ENCODE results near the gene PLAAT2. TPM values are rescaled to one million over a fixed set of nuclear protein-coding genes. Genes with fewer than 3 reads are reported as not detected.
A peak's percentile ranks its signal among the peaks of the same experiment; 100 is the strongest.
"Not testable (repeated sequence)": the region's sequence is repeated elsewhere in the genome, so short reads cannot be mapped to it uniquely, and the experiment has no call there.

Gene PLAAT2
- polyA plus RNA-seq, 4 donors, result 35.6 to 447 (median 141) TPM; not detected in 1

DNA sequence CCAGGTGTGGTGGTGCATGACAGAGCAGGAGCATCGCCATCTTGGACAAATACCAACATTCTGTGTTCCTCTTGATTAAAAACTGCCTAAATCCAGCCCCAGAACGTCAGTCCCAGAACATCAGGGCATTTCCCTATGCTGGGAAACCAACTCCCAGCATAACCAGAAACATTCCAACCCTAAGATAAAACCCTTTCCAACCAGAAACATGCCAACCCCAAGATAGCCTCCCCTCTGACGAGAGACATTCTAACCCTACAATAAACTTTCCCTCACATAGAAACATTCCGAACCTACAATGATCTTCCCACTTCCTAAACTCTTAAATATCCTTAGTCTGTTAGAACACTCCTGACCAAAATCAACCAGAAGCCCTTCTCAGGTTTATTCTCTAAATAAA is 15.0 kb downstream of the PLAAT2 start:
- peaks cover 7 to 10% (median 8%) of the 10 kb centered on the region in 3 donors for H3K36me3 ChIP-seq (ENCODE audit: control insufficient read depth in 3 of 3, insufficient read depth in 2 of 3, low read depth in 1 of 3, low read length in 3 of 3)
- H3K27me3 ChIP-seq (ENCODE audit: control insufficient read depth in 3 of 3, insufficient read depth in 3 of 3, low read length in 3 of 3), result no peaks in the 10 kb centered on the region
- H3K4me3 ChIP-seq (ENCODE audit: low read depth in 1 of 3, low read length in 3 of 3), result no peak overlapping the region
- DNase-seq (no peak), FAIRE-seq (no peak)
- H3K9me3 ChIP-seq (ENCODE audit: control insufficient read depth in 2 of 2, insufficient read depth in 1 of 2, low read depth in 1 of 2, low read length in 1 of 2), result no peaks in the 10 kb centered on the region
- H3K27ac ChIP-seq (ENCODE audit: low read depth in 1 of 3, low read length in 2 of 3), result no peak overlapping the region
- H3K4me1 ChIP-seq (ENCODE audit: control insufficient read depth in 3 of 3, insufficient read depth in 2 of 3, low read depth in 1 of 3, low read length in 2 of 3), result no peaks in the 10 kb centered on the region
- 79 to 87% (median 83%) methylated on average over 4 of the region's 4 CpGs for WGBS, 3 donors

DNA sequence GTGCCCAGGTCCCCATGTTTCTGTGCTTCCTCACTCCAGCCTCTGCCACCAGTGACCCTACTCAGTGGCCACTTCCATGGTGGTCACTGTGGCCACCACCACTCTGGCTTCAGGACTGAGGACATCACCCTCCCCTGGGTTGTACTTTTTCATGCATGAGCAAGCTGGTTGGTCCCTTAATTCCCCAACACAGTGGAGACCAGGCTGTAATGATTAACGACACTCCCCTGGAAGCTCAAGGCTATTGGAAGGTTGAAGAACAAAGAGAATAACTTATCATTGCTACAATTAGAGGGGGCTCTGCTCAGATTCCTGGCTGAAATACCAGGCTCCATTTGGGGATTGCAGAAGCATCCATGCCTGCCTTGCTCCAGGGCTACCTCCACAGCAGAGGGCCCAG is 16.1 kb downstream of the PLAAT2 start:
- no peak for DNase-seq
- Histone ChIP-seq H3K27ac (ENCODE audit: low read depth in 1 of 3, low read length in 2 of 3) (no peak overlapping the region), H3K36me3 (ENCODE audit: control insufficient read depth in 3 of 3, insufficient read depth in 2 of 3, low read depth in 1 of 3, low read length in 3 of 3) (peaks cover 7 to 10% (median 8%) of the 10 kb centered on the region in 3 donors), H3K27me3 (ENCODE audit: control insufficient read depth in 3 of 3, insufficient read depth in 3 of 3, low read length in 3 of 3) (no peaks in the 10 kb centered on the region), H3K9me3 (ENCODE audit: control insufficient read depth in 2 of 2, insufficient read depth in 1 of 2, low read depth in 1 of 2, low read length in 1 of 2) (no peaks in the 10 kb centered on the region), H3K4me3 (ENCODE audit: low read depth in 1 of 3, low read length in 3 of 3) (no peak overlapping the region), H3K4me1 (ENCODE audit: control insufficient read depth in 3 of 3, insufficient read depth in 2 of 3, low read depth in 1 of 3, low read length in 2 of 3) (no peaks in the 10 kb centered on the region)
- WGBS, 3 donors, result 85 to 92% (median 91%) methylated on average over 1 of the region's 1 CpG
- FAIRE-seq, result no peak

DNA sequence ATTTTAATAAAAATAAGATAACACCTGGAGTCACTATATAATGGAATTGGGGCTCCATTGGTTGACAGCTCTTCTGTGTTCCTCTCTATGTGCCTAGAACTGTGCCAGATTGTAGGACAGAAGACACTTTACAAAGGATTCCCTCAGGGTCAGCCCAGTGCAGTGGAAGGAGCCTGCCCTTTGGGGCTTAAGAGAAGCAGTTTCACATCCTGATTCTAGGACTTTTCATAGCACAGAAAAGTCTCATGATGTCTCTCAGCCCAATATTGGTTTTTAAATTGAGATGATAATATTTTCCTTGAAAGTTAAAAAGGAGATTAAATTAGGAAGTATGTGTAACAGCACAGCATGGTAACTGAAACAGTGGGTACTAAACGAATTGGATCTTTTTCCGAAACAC is 19.5 kb downstream of the PLAAT2 start:
- FAIRE-seq, result no peak

DNA sequence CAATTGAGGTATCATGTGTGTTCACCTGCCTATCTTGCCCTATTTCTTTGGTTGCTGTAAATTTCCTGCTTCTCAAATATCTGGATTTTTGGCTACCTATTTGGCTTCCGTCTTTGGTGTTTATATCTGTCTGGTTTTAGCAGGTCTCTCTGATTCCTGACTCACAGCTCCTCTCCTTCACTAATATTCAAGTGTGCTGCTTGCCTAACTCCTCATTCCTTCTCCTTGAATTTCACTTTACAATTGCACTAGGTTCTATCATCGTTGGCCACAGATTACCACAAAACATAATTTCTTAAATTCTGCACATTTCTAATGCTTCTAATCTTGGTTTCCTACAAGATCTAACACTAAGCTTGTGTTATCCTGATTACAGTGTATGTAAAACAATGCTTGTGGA is 20.7 kb downstream of the PLAAT2 start:
- H3K27ac ChIP-seq (ENCODE audit: low read depth in 1 of 3, low read length in 2 of 3); H3K9me3 ChIP-seq (ENCODE audit: control insufficient read depth in 2 of 2, insufficient read depth in 1 of 2, low read depth in 1 of 2, low read length in 1 of 2); H3K4me1 ChIP-seq (ENCODE audit: control insufficient read depth in 3 of 3, insufficient read depth in 2 of 3, low read depth in 1 of 3, low read length in 2 of 3); FAIRE-seq; H3K4me3 ChIP-seq (ENCODE audit: low read depth in 1 of 3, low read length in 3 of 3); DNase-seq; H3K27me3 ChIP-seq (ENCODE audit: control insufficient read depth in 3 of 3, insufficient read depth in 3 of 3, low read length in 3 of 3): not testable (repeated sequence)
- peaks cover 7 to 12% (median 8%) of the 10 kb centered on the region in 3 donors for H3K36me3 ChIP-seq (ENCODE audit: control insufficient read depth in 3 of 3, insufficient read depth in 2 of 3, low read depth in 1 of 3, low read length in 3 of 3)
- 82% methylated on average over 2 of the region's 2 CpGs for WGBS, 3 donors

More for the DNA sequence above, 19.5 kb downstream of the PLAAT2 start:
- Histone ChIP-seq H3K4me1 (ENCODE audit: control insufficient read depth in 3 of 3, insufficient read depth in 2 of 3, low read depth in 1 of 3, low read length in 2 of 3) (peaks cover 0 to 2% (median 0%) of the 10 kb centered on the region in 3 donors), H3K27me3 (ENCODE audit: control insufficient read depth in 3 of 3, insufficient read depth in 3 of 3, low read length in 3 of 3) (no peaks in the 10 kb centered on the region), H3K9me3 (ENCODE audit: control insufficient read depth in 2 of 2, insufficient read depth in 1 of 2, low read depth in 1 of 2, low read length in 1 of 2) (no peaks in the 10 kb centered on the region), H3K4me3 (ENCODE audit: low read depth in 1 of 3, low read length in 3 of 3) (no peak overlapping the region), H3K36me3 (ENCODE audit: control insufficient read depth in 3 of 3, insufficient read depth in 2 of 3, low read depth in 1 of 3, low read length in 3 of 3) (peaks cover 7 to 12% (median 8%) of the 10 kb centered on the region in 3 donors), H3K27ac (ENCODE audit: low read depth in 1 of 3, low read length in 2 of 3) (no peak overlapping the region)
- 85 to 94% (median 93%) methylated on average over 2 of the region's 2 CpGs for WGBS, 3 donors
- no peak for DNase-seq

DNA sequence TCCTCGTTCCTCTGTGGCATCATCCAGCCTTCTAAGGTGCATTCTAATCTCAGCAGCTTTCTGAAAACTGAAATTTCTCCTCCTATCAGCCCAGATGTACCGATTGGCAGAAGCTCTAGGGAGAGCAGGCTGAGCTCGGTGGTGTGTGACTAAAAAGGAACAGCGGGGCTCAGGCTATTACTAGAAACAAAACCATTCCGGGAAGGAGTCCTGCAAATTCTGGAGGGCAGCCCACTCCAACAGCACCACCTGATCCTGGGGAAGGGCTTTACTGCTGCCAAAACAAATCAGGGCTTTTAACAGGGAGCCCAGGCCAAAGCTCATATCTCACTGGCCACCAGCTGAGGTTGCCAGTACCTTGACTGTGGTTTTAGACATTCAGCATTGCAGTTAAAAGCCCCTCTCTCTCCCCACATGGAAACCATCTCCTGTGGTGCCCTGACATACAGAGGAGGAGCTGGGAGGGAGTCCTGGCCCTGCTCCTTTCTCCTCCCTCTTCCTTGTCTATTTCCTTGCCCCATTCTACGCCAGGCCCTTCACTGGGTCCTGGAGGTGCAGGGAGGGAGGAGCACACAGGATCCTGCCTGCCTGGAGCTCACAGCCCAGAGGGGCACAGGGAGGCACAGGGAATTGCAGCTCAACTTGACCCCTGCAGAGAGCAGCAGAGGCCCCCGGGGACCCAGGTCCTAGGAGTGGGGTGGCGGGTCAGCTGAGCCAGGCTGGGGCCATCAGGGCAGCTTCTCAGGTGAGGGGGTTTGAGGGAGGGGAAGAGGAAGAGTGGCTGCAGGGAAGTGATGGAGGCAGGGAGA is 25.7 kb downstream of the PLAAT2 start:
- Histone ChIP-seq H3K27ac (ENCODE audit: low read depth in 1 of 3, low read length in 2 of 3) (peak overlapping the region; percentile 67 to 97 (median 83)), H3K4me1 (ENCODE audit: control insufficient read depth in 3 of 3, insufficient read depth in 2 of 3, low read depth in 1 of 3, low read length in 2 of 3) (peaks cover 6 to 19% (median 16%) of the 10 kb centered on the region in 3 donors), H3K27me3 (ENCODE audit: control insufficient read depth in 3 of 3, insufficient read depth in 3 of 3, low read length in 3 of 3) (no peaks in the 10 kb centered on the region), H3K36me3 (ENCODE audit: control insufficient read depth in 3 of 3, insufficient read depth in 2 of 3, low read depth in 1 of 3, low read length in 3 of 3) (peaks cover 0 to 2% (median 0%) of the 10 kb centered on the region in 3 donors), H3K9me3 (ENCODE audit: control insufficient read depth in 2 of 2, insufficient read depth in 1 of 2, low read depth in 1 of 2, low read length in 1 of 2) (no peaks in the 10 kb centered on the region), H3K4me3 (ENCODE audit: low read depth in 1 of 3, low read length in 3 of 3) (peak overlapping the region; percentile 28 to 76 (median 67))
- FAIRE-seq (no peak), DNase-seq (peak in 1 of 2 donors; percentile 28)
- WGBS, 3 donors, result 17 to 29% (median 22%) methylated on average over 7 to 8 of the region's 8 CpGs

DNA sequence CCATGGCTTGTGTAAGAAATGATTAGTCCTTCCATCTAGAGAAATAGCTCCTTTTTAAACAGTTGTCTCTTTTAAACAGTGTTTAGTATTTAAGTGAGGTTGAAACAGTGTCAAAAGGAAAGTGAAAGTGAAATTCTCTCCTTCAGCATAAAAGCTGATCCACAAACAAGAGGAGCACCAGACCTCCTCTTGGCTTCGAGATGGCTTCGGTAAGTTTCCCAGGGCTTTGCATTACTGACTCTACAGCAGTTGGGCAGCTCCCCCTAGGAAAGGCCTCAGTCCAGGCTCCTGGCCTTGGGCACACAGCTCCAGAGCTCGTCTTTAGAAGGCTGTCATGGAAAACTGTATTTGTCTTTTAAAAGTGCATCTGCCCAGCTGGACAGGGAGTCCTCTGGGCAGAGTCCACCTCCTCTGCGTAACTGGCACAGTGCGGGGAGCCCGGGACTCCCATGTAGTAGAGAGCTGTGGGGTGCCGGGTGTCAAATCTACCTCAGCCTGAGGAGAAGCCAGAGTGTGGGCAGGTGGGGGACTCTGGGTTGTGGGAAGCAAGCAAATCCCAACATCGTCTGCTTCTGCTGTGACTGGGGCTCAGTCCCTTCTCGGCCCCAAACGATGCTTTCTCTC is 26.4 kb downstream of the PLAAT2 start, which contains the start of gene PLAAT4:
Gene PLAAT4, plus strand, starts transcription at position 140 of the 624 bp plus-strand sequence. Its CDS starts 61 bp downstream, at position 201.
- WGBS, 3 donors, result 1 to 9% (median 7%) methylated on average over 10 of the region's 10 CpGs
- no peaks in the 10 kb centered on the region for H3K27me3 ChIP-seq (ENCODE audit: control insufficient read depth in 3 of 3, insufficient read depth in 3 of 3, low read length in 3 of 3)

DNA sequence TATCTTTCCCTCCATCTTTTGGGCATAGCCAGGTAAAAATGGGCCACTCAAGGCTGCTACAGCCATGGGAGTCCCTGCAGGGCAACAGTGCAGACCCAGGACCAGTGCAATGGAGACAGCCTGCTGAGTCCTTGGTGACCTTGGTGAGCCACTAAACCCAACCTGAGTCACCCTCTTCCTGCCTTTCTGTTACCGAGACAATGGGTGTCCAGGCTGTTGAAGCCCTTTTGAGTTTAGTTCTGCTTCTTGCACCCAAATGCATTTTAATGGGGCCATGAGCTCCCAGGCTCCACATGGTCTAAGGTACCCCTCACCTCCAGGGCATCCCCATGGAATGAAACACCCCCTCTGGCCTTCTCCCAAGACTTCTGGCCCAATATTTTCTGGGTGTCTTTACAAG is 27.4 kb downstream of the PLAAT2 start:
- no peak for FAIRE-seq
- Histone ChIP-seq H3K4me1 (ENCODE audit: control insufficient read depth in 3 of 3, insufficient read depth in 2 of 3, low read depth in 1 of 3, low read length in 2 of 3) (peaks cover 6 to 22% (median 16%) of the 10 kb centered on the region in 3 donors), H3K27ac (ENCODE audit: low read depth in 1 of 3, low read length in 2 of 3) (peak overlapping the region; percentile 35 to 97 (median 83)), H3K36me3 (ENCODE audit: control insufficient read depth in 3 of 3, insufficient read depth in 2 of 3, low read depth in 1 of 3, low read length in 3 of 3) (peaks cover 0 to 2% (median 0%) of the 10 kb centered on the region in 3 donors), H3K4me3 (ENCODE audit: low read depth in 1 of 3, low read length in 3 of 3) (no peak overlapping the region), H3K9me3 (ENCODE audit: control insufficient read depth in 2 of 2, insufficient read depth in 1 of 2, low read depth in 1 of 2, low read length in 1 of 2) (no peaks in the 10 kb centered on the region), H3K27me3 (ENCODE audit: control insufficient read depth in 3 of 3, insufficient read depth in 3 of 3, low read length in 3 of 3) (no peaks in the 10 kb centered on the region)
- WGBS, 3 donors, result 77 to 84% (median 83%) methylated on average over 1 of the region's 1 CpG
- no peak for DNase-seq

More for the DNA sequence above, 26.4 kb downstream of the PLAAT2 start, which contains the start of gene PLAAT4:
- no peak for FAIRE-seq
- peaks cover 6 to 19% (median 16%) of the 10 kb centered on the region in 3 donors for H3K4me1 ChIP-seq (ENCODE audit: control insufficient read depth in 3 of 3, insufficient read depth in 2 of 3, low read depth in 1 of 3, low read length in 2 of 3)
- DNase-seq, result peak; percentile 72 to 82
- H3K27ac ChIP-seq (ENCODE audit: low read depth in 1 of 3, low read length in 2 of 3), result peak within 1 kb of the TSS; percentile 67 to 97 (median 83)
- no peaks in the 10 kb centered on the region for H3K9me3 ChIP-seq (ENCODE audit: control insufficient read depth in 2 of 2, insufficient read depth in 1 of 2, low read depth in 1 of 2, low read length in 1 of 2)
- peak within 1 kb of the TSS; percentile 28 to 76 (median 67) for H3K4me3 ChIP-seq (ENCODE audit: low read depth in 1 of 3, low read length in 3 of 3)
- peaks cover 0 to 2% (median 0%) of the 10 kb centered on the region in 3 donors for H3K36me3 ChIP-seq (ENCODE audit: control insufficient read depth in 3 of 3, insufficient read depth in 2 of 3, low read depth in 1 of 3, low read length in 3 of 3)

DNA sequence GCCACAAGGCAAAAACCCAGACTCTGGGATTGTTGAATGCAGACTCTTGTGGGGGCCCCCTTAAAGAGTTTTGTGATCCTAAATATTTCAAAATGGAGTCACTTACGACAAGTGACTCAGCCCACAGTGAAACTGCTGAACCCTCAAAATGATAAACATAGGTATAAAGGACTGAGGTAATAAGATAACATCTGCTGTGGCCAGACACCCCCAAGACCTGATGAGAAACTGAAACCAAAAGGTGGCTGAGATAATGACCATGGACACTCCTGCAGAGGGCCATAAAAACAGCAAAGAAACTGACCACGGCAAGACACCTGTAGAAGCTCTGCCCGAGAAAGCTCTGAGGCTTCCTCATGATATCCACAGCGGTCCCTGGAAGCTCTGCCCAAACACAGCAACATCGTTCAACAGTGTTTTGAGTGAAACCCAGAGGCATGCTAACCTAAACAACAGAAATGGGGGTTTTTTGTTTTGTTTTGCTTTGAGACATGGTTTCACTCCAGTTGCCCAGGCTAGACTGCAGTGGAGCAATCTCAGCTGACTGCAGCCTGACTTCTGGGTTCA is 28.2 kb downstream of the PLAAT2 start:
- Histone ChIP-seq H3K27ac (ENCODE audit: low read depth in 1 of 3, low read length in 2 of 3) (peak overlapping the region; percentile 35 to 97 (median 83)), H3K27me3 (ENCODE audit: control insufficient read depth in 3 of 3, insufficient read depth in 3 of 3, low read length in 3 of 3) (no peaks in the 10 kb centered on the region), H3K36me3 (ENCODE audit: control insufficient read depth in 3 of 3, insufficient read depth in 2 of 3, low read depth in 1 of 3, low read length in 3 of 3) (peaks cover 0 to 2% (median 0%) of the 10 kb centered on the region in 3 donors), H3K9me3 (ENCODE audit: control insufficient read depth in 2 of 2, insufficient read depth in 1 of 2, low read depth in 1 of 2, low read length in 1 of 2) (no peaks in the 10 kb centered on the region), H3K4me1 (ENCODE audit: control insufficient read depth in 3 of 3, insufficient read depth in 2 of 3, low read depth in 1 of 3, low read length in 2 of 3) (peaks cover 6 to 22% (median 16%) of the 10 kb centered on the region in 3 donors), H3K4me3 (ENCODE audit: low read depth in 1 of 3, low read length in 3 of 3) (no peak overlapping the region)
- FAIRE-seq (no peak), DNase-seq (peak in 1 of 2 donors; percentile 43)
- WGBS, 3 donors, result 46 to 64% (median 61%) methylated on average over 5 of the region's 5 CpGs

Data from small intestine (tissue), 7 donors.